Measurements from ENCODE around the gene UQCC3. TPM values are rescaled to one million over a fixed set of nuclear protein-coding genes. Genes with fewer than 3 reads are reported as not detected.

UQCC3 gene
- total RNA-seq, 2 donors from 2014 or later, result 2.3 to 7.3 TPM

DNA sequence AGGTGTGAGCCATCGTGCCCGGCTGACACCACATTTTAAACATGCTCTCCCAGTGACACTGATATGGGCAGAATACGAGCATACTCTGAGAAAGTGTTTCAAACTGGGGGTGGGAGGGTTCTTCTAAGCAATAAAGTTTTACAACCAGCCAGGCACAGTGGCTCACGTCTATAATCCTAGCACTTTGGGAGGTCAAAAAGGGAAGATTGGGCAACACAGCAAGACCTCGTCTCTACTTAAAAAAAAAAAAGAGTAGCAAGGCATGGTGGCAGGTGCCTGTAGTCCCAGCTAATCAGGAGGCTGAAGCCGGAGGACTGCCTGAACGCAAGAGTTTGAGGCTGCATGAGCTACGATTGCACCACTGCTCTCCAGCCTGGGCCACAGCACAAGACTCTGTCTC, 27.3 kb upstream of the UQCC3 start:
- TF ChIP-seq, protein P1, sequence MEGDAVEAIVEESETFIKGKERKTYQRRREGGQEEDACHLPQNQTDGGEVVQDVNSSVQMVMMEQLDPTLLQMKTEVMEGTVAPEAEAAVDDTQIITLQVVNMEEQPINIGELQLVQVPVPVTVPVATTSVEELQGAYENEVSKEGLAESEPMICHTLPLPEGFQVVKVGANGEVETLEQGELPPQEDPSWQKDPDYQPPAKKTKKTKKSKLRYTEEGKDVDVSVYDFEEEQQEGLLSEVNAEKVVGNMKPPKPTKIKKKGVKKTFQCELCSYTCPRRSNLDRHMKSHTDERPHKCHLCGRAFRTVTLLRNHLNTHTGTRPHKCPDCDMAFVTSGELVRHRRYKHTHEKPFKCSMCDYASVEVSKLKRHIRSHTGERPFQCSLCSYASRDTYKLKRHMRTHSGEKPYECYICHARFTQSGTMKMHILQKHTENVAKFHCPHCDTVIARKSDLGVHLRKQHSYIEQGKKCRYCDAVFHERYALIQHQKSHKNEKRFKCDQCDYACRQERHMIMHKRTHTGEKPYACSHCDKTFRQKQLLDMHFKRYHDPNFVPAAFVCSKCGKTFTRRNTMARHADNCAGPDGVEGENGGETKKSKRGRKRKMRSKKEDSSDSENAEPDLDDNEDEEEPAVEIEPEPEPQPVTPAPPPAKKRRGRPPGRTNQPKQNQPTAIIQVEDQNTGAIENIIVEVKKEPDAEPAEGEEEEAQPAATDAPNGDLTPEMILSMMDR (IDR thresholded peaks at IDR 0.05), result no peak
- Histone ChIP-seq H3K36me3 (peaks cover 18% of the 10 kb centered on the region), H3K4me3 (no peak overlapping the region), H3K4me1 (ENCODE audit: control insufficient read depth in 1 of 2, low read depth in 2 of 2) (peaks cover 3 to 23% of the 10 kb centered on the region in 2 donors), H3K27me3 (replicated peaks; ENCODE audit: insufficient read depth) (no peaks in the 10 kb centered on the region), H3K27ac (no peak overlapping the region), H3K9me3 (no peaks in the 10 kb centered on the region)
- ATAC-seq (ENCODE audit: insufficient number of reproducible peaks, low FRiP score, low read depth), result no peak
- DNase-seq (ENCODE audit: low spot score), result no peak

DNA sequence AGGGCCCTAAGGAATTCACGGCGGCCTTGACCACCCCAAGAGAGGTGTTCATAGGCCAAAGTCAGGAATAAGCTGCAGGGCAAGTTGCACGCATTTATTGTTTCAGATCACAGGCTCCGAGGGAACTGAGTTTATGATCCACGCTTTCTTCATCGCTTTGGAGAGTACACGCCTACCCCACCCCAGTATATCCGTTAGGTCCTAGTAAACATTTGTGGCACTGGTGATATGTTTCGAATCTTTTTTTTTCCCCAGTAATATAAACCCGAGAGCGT, 25.9 kb upstream of the UQCC3 start:
- Histone ChIP-seq H3K4me3 (peak overlapping the region; percentile 94), H3K36me3 (peaks cover 21% of the 10 kb centered on the region), H3K27me3 (replicated peaks; ENCODE audit: insufficient read depth) (no peaks in the 10 kb centered on the region), H3K4me1 (ENCODE audit: control insufficient read depth in 1 of 2, low read depth in 2 of 2) (peaks cover 3 to 23% of the 10 kb centered on the region in 2 donors), H3K9me3 (no peaks in the 10 kb centered on the region), H3K27ac (peak overlapping the region; percentile 91 to 94)
- ATAC-seq (ENCODE audit: insufficient number of reproducible peaks, low FRiP score, low read depth) (no peak), DNase-seq (ENCODE audit: low spot score) (no peak)
- TF ChIP-seq, protein P1 (IDR thresholded peaks at IDR 0.05), result no peak

DNA sequence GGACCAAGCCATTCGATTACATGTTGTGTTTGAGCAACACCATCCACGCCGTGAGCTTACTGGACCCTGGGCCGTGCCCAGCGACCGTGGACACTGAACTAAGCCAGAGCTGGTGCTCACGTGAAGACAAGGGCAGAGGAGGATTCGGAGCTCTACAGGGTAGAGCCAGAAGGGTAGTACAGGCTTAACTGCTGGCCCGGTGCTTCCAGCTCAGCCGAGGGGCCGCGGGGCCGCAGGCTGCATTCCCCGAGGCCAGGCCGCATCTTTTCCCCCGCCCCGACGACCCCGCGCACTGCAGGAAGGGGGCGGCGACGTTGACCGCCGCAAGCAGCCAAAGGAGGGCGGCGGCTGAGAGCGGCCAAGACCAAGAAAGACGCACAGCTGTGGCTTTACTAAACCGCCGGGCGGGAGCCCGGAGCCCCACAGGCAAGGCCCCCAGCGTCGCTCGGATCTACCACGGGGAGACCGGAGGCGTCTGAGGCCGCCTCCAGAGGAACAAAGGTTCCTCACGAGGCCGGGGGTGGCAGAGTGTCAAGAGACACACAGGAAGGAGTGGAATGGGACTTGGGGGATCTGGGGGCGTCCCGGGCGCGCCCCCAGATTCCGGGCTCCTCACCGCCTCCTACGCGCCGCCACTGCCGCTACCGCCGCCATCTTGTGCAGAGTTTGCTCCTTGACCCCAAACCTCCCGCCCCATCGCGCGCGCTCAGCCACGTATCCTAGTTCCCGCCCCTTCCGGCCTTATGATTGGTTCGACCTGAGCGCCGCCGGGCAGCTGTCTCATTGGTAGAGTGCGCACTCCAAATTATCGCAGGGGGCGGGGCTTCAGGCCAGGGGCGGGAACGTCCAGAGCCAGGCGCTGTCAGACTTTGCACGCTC, 25.3 kb upstream of the UQCC3 start, which contains the start of gene GANAB:
GANAB (minus strand) TSS at position 668 of the 879 bp plus-strand sequence; CDS start at position 654, 14 bp downstream.
- ATAC-seq (ENCODE audit: insufficient number of reproducible peaks, low FRiP score, low read depth) (peak; percentile 97), DNase-seq (ENCODE audit: low spot score) (peak; percentile 100)
- H3K36me3 ChIP-seq, result peaks cover 21% of the 10 kb centered on the region
- H3K27me3 ChIP-seq (replicated peaks; ENCODE audit: insufficient read depth), result no peaks in the 10 kb centered on the region
- TF ChIP-seq, protein P1 (IDR thresholded peaks at IDR 0.05), result no peak
- H3K4me1 ChIP-seq (ENCODE audit: control insufficient read depth in 1 of 2, low read depth in 2 of 2), result peaks cover 3 to 23% of the 10 kb centered on the region in 2 donors
- peak within 1 kb of the TSS; percentile 91 to 94 for H3K27ac ChIP-seq
- peak within 1 kb of the TSS; percentile 94 for H3K4me3 ChIP-seq
- no peaks in the 10 kb centered on the region for H3K9me3 ChIP-seq

DNA sequence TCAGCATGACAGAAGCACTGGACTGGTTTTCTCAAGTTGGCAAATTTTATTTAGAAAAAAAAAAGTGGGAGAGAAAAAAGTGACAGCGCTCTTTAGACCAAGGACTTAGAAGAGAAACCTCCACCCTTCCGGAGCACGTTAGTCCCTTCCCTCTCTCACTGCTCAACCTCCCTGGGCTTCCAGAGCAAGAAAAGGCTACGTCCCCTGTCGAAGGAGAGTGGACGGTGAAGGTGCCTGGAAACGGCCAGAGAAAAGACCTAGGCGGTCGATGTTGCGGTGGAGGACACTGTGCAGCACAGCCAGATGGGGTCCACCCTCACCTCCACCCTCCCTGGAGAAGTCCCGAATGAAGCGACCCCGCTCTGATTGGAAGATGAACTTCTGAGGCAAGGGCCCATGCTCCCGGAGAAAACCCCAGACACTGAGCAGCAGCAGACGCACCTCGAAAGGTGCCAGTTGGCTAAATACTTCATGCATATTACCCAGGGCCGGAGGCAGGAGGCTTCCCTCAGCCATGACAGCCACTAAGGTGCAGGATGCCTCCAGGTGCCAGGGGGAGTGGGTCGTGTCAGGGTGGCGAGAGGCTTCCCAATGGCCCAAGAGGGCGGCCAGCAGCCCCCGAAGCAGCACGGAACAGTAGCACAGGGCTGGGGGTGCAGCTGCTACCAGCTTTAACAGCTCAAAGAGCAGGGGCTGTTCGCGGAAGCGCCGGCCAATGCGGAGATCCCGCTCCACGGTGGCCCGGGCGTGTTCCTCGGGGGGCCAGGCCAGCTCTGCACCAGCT, 24.5 kb upstream of the UQCC3 start:
- Histone ChIP-seq H3K4me3 (peak overlapping the region; percentile 94), H3K36me3 (peaks cover 21% of the 10 kb centered on the region), H3K4me1 (ENCODE audit: control insufficient read depth in 1 of 2, low read depth in 2 of 2) (peaks cover 8 to 30% of the 10 kb centered on the region in 2 donors), H3K27ac (peak overlapping the region; percentile 34 to 52), H3K27me3 (replicated peaks; ENCODE audit: insufficient read depth) (no peaks in the 10 kb centered on the region), H3K9me3 (no peaks in the 10 kb centered on the region)
- no peak for ATAC-seq (ENCODE audit: insufficient number of reproducible peaks, low FRiP score, low read depth)
- no peak for DNase-seq (ENCODE audit: low spot score)
- TF ChIP-seq, protein P1 (IDR thresholded peaks at IDR 0.05), result no peak

DNA sequence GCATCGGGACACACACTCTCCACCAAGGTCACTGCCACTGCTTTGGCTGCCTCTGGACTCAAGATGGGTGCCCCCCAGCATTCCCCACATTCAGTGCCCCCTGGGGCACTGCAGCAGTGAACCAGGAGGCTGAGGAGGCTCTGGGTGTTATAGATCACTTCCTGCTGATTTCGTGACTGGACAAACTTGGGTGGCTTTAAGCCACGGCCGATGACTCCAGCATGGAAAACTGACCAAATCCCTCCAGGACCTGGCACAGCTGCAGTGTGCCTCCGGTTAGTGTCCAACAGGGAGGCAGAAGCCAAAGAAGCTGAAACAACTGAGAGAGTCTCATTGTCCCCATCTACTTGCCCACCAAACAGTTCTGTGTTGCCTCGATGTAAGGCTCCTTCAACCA, 23.9 kb upstream of the UQCC3 start:
- Histone ChIP-seq H3K27me3 (replicated peaks; ENCODE audit: insufficient read depth) (no peaks in the 10 kb centered on the region), H3K4me3 (no peak overlapping the region), H3K36me3 (peaks cover 18% of the 10 kb centered on the region), H3K4me1 (ENCODE audit: control insufficient read depth in 1 of 2, low read depth in 2 of 2) (peaks cover 12 to 36% of the 10 kb centered on the region in 2 donors), H3K27ac (no peak overlapping the region), H3K9me3 (no peaks in the 10 kb centered on the region)
- TF ChIP-seq, protein P1 (IDR thresholded peaks at IDR 0.05), result no peak
- ATAC-seq (ENCODE audit: insufficient number of reproducible peaks, low FRiP score, low read depth), result no peak
- no peak for DNase-seq (ENCODE audit: low spot score)
